HepG2 (cell line): ENCODE measurements around the gene RDM1. TPM values are rescaled to one million over a fixed set of nuclear protein-coding genes. Genes with fewer than 3 reads are reported as not detected.

Experiments
- ATAC-seq: fragments of 200-7000 bp; cut with Tn5 transposase; 3 replicates; pipeline ENCODE4 v1.9.1; 2020; ENCODE audit warnings: mild to moderate bottlenecking, moderate library complexity
- BruUV-seq: library from RNA; stranded (reverse); fragments of 400-500 nt; replicated peaks from 2 replicates; lab custom pipeline; 2021; lab: Mats Ljungman, UMichigan
- CTCF ChIA-PET: fragments of 300-600 bp; formaldehyde crosslinking; extraction: SDS; loops from one replicate; lab custom pipeline; 2021; ENCODE audit warnings: low total read pairs, inconsistent platforms, low intra/inter-chr PET ratio; lab: Yijun Ruan, JAX
- POLR2A ChIA-PET: fragments of 350-600 bp; sonication (Branson Sonifier 250); formaldehyde crosslinking; loops from one replicate; lab custom pipeline; 2020; ENCODE audit warnings: antibody characterized with exemption, inconsistent platforms; lab: Yijun Ruan, JAX
- DNase-seq: peaks from one replicate; pipeline ENCODE4 v3.0.0-alpha.2; 2015; ENCODE audit warnings: low spot score
- FAIRE-seq: peaks from 3 replicates; lab custom pipeline; 2011; peaks lifted over from hg19 to GRCh38; lab: Jason Lieb, UNC
- H2AFZ ChIP-seq: one replicate; pipeline ENCODE4 v1.6.1; 2011; ENCODE audit warnings: low read length, inconsistent platforms
- H3K27ac ChIP-seq: fragments of 300-600 bp; 3 replicates; pipeline ENCODE4 v1.8.0; 2011; ENCODE audit warnings: mixed run types, mild to moderate bottlenecking, mixed read lengths, low read length, inconsistent platforms; ENCODE audit not compliant: insufficient read depth; ENCODE audit errors: extremely low read length
- H3K27me3 ChIP-seq, 2 experiments: fragments of 200-600 bp in 1 of 2; 2 replicates in 1 of 2; 3 replicates in 1 of 2; pipeline versions ENCODE4 v1.6.0 to v1.8.0; 2011; ENCODE audit warnings: low read length in 2 of 2, mild to moderate bottlenecking in 2 of 2, moderate library complexity in 2 of 2, inconsistent platforms in 1 of 2; ENCODE audit not compliant: insufficient read depth in 2 of 2, control insufficient read depth in 1 of 2
- H3K36me3 ChIP-seq, 2 experiments: fragments of 200-600 bp in 1 of 2; replicated peaks in 1 of 2; 2 replicates in 1 of 2; 3 replicates in 1 of 2; pipeline versions ENCODE4 v1.5.1 to v1.8.0; 2011; ENCODE audit warnings: low read length in 2 of 2, inconsistent platforms in 1 of 2; ENCODE audit not compliant: insufficient read depth in 2 of 2, control insufficient read depth in 1 of 2
- H3K4me1 ChIP-seq: 2 replicates; pipeline ENCODE4 v1.5.1; 2012; ENCODE audit warnings: low read length, inconsistent platforms; ENCODE audit not compliant: insufficient read depth
- H3K4me2 ChIP-seq: 2 replicates; pipeline ENCODE4 v1.6.0; 2011; ENCODE audit warnings: low read depth, low read length, inconsistent platforms
- H3K4me3 ChIP-seq, 3 experiments: fragments of 200-600 bp in 1 of 3; sonication (generic), shearing (Covaris generic) in 1 of 3; replicated peaks in 1 of 3; 2 replicates each; pipeline ENCODE4 v1.5.1; 2011 to 2016; ENCODE audit warnings: low read length in 3 of 3, inconsistent platforms in 2 of 3, low read depth in 2 of 3, mild to moderate bottlenecking in 2 of 3, control low read depth in 1 of 3, mixed read lengths in 1 of 3; ENCODE audit not compliant: insufficient read depth in 1 of 3
- H3K79me2 ChIP-seq: one replicate; pipeline ENCODE4 v1.6.1; 2011; ENCODE audit warnings: low read length, inconsistent platforms; ENCODE audit not compliant: insufficient read depth
- H3K9ac ChIP-seq: 2 replicates; pipeline ENCODE4 v1.6.0; 2011; ENCODE audit warnings: mild to moderate bottlenecking, low read depth, low read length, inconsistent platforms; ENCODE audit not compliant: insufficient read depth
- H3K9me3 ChIP-seq: 2 replicates; pipeline ENCODE4 v1.5.1; 2012; ENCODE audit warnings: mild to moderate bottlenecking, low read length
- H4K20me1 ChIP-seq: 2 replicates; pipeline ENCODE4 v1.6.0; 2011; ENCODE audit warnings: inconsistent platforms, mild to moderate bottlenecking, low read length, moderate library complexity; ENCODE audit not compliant: insufficient read depth
- CREB1 ChIP-seq, 2 experiments: fragments of 450-650 bp in 1 of 2; IDR thresholded peaks; 2 replicates each; pipeline ENCODE4 v1.6.1; 2016 to 2017; ENCODE audit warnings: control low read depth in 1 of 2, mild to moderate bottlenecking in 1 of 2, missing compliant biosample characterization in 1 of 2, missing genetic modification characterization in 1 of 2
- NR1H2 ChIP-seq: sonication (generic); formaldehyde crosslinking; IDR thresholded peaks from 2 replicates; pipeline ENCODE4 v1.8.1; 2022; ENCODE audit warnings: low read depth, missing genetic modification reagents, borderline replicate concordance
- PHF21A ChIP-seq: sonication (generic); formaldehyde crosslinking; IDR thresholded peaks from 2 replicates; pipeline ENCODE4 v1.5.0; 2020; ENCODE audit warnings: mild to moderate bottlenecking, missing genetic modification reagents
- TEAD2 ChIP-seq: sonication (generic); formaldehyde crosslinking; IDR thresholded peaks from 2 replicates; pipeline ENCODE4 v1.9.0; 2021; ENCODE audit warnings: missing genetic modification reagents
- ZFP90 ChIP-seq: sonication (generic); formaldehyde crosslinking; IDR thresholded peaks from 2 replicates; pipeline ENCODE4 v1.8.0; 2022; ENCODE audit warnings: missing genetic modification reagents, mild to moderate bottlenecking, inconsistent platforms, borderline replicate concordance
- ZNF160 ChIP-seq: sonication (generic); formaldehyde crosslinking; IDR thresholded peaks from 2 replicates; pipeline ENCODE4 v1.8.0; 2022; ENCODE audit warnings: mild to moderate bottlenecking, inconsistent platforms, missing genetic modification reagents
- ZNF282 ChIP-seq: fragments of 450-650 bp; IDR thresholded peaks from 2 replicates; pipeline ENCODE4 v1.6.1; 2018; ENCODE audit not compliant: partially characterized antibody
- ZNF761 ChIP-seq: sonication (generic); formaldehyde crosslinking; conservative IDR thresholded peaks from 2 replicates; pipeline ENCODE4 v1.4.0; 2020; ENCODE audit warnings: mild to moderate bottlenecking, missing genetic modification reagents
- WGBS: methylation state at CpG from one replicate; pipeline ENCODE4 v1.1.6; 2017; ENCODE audit warnings: low lambda C conversion rate; 5-methylcytosine and 5-hydroxymethylcytosine counted together
- in situ Hi-C: cut with HindIII; loops from 2 replicates; pipeline ENCODE4 v1.10.0; 2017; ENCODE audit warnings: low pct_unique_long_range_greater_than_20kb; ENCODE audit not compliant: extremely low pct_ligation_motif_present
- intact Hi-C: fragments of 100-400 bp; cut with micrococcal nuclease; formaldehyde crosslinking; loops from one replicate; pipeline ENCODE4 v1.10.0; 2022; ENCODE audit not compliant: unreplicated experiment
- polyA plus RNA-seq, 8 experiments: library from polyadenylated mRNA; depleted of rRNA in 3 of 8; stranded (reverse) in 7 of 8; unstranded in 1 of 8; fragments of >200 nt; fragmentation: Illumina TruSeq in 4 of 8; extraction: Trizol in 4 of 8; gene quantifications; 2 replicates each; pipeline versions ENCODE4 v1.2.1 to v1.2.3, GENCODE V29; 2011 to 2016; ENCODE audit warnings: low read depth in 4 of 8, missing spikeins in 1 of 8, mixed read lengths in 1 of 8; ENCODE audit not compliant: insufficient read depth in 1 of 8
- total RNA-seq, 5 experiments: library from RNA; depleted of rRNA; stranded (reverse); fragments of >200 nt; fragmentation: Illumina TruSeq; extraction: Trizol; gene quantifications; 2 replicates each; pipeline ENCODE4 v1.2.3, GENCODE V29; 2016; ENCODE audit warnings: low read depth in 1 of 5
- TF ChIP-seq, protein P1 (sequence below): sonication (generic); formaldehyde crosslinking; IDR thresholded peaks from 2 replicates; pipeline ENCODE4 v1.5.0; 2020; ENCODE audit warnings: missing genetic modification reagents

The RDM1 gene
- total and polyA plus RNA-seq, 2 of the 13 experiments (the other 11 are each of a cell fraction or from before 2014, with no cell fraction given) = 0.28 to 0.40 TPM

DNA sequence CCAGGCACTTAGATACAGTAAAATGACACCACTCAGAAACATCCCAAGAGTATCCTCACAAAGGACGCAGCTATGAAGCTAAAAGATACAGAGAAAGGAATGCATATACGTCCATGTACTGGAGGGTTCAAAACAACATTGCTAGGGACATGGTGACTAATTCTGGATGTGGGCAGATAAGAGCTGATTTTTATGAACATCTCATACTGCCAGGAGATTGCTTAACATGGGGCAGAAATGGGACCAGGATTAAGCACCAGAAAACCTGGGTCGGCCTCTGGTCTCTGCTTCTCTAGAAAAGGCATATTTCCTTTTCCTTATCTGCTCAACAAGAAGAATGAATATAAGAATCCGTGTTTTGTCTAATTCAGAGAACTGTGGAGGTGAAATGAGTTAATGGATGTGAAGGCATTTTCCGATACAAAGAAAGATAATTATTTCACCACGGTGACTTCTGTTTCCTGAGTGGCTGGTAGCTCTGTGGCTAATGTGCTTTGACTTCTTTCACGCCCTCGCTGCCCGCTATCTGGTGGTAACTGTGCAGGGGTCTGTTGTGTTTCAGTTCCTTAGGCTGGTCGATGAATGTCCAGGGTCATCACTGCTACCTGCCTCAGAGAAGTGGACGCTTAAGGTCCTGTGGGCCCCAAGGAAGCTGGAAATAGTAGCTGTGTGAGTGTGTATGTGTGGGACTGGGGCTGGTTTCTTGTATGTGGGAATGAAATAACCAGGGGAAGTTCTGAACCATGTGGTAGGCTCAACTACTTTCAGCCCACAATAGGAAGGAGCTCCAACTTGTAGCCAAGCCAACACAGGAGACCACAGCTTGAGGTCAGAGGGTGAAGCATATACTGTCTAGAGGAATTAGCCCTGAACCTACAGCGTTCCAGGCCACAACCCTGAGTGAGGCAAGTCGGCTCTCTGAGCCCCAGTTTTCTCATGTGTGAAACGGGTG is 34.7 kb downstream of the RDM1 start:
- no peak for DNase-seq
- TF ChIP-seq TEAD2 (CRISPR knock-in tag) = no peak
- no peak for TF ChIP-seq NR1H2 (CRISPR knock-in tag)
- no peak for TF ChIP-seq ZFP90
- TF ChIP-seq CREB1 (IDR thresholded peaks at IDR 0.05) = no peak
- TF ChIP-seq CREB1 (CRISPR knock-in tag; IDR thresholded peaks at IDR 0.05) = no peak
- no peak for TF ChIP-seq ZNF282
- TF ChIP-seq, protein P1, sequence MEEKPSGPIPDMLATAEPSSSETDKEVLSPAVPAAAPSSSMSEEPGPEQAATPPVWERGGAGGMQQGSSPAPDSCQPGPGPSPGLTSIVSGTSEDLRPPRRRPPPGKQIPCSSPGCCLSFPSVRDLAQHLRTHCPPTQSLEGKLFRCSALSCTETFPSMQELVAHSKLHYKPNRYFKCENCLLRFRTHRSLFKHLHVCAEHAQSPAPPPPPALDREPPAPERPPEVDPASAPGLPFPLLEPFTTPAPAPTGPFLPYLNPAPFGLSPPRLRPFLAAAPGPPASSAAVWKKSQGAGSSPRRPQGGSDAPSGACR (CRISPR knock-in tag) = no peak
- no peak for TF ChIP-seq ZNF160 (CRISPR knock-in tag)
- no peak for TF ChIP-seq PHF21A
- TF ChIP-seq ZNF761 (CRISPR knock-in tag) = no peak

More for the DNA sequence above, 34.7 kb downstream of the RDM1 start:
- no peaks in the 10 kb centered on the region for H3K36me3 ChIP-seq
- peaks cover 1 to 3% of the 10 kb centered on the region in 2 experiments; a peak in 2 of 5 replicates for H3K27me3 ChIP-seq
- H3K4me3 ChIP-seq = no peak overlapping the region
- 51% methylated on average over 14 of the region's 14 CpGs for WGBS
- in situ Hi-C loops (no loop called here), intact Hi-C loops (no loop called here)
- POLR2A ChIA-PET = no interaction called here
- no peak overlapping the region for H3K9ac ChIP-seq
- CTCF ChIA-PET = no interaction called here
- no peak overlapping the region for H3K27ac ChIP-seq
- H3K4me1 ChIP-seq = no peaks in the 10 kb centered on the region
- H3K79me2 ChIP-seq = no peaks in the 10 kb centered on the region
- no peaks in the 10 kb centered on the region for H4K20me1 ChIP-seq
- no TSS peak for BruUV-seq
- no peak for ATAC-seq
- H2AFZ ChIP-seq = no peak overlapping the region
- FAIRE-seq = no peak
- no peak overlapping the region for H3K4me2 ChIP-seq
- H3K9me3 ChIP-seq = no peaks in the 10 kb centered on the region
